ENCODE results near the gene RAC3.

- TF ChIP-seq EZH2 (IDR thresholded peaks at IDR 0.05; ENCODE audit: borderline replicate concordance, low read length) (no peak), CTCF (IDR thresholded peaks at IDR 0.05; ENCODE audit: low read length) (no peak)
Measured at GRCh38 chr17:82011617-82012187, 19.8 kb upstream of the RAC3 start.

Data from OCI-LY1 (cell line).